Parathyroid adenoma (tissue), 2 donors: ENCODE data around the gene RBPJ.

Experiments used
- H2AFZ ChIP-seq: fragments of 300-600 bp; sonication (generic); one replicate; pipeline ENCODE4 v1.7.0; 2017; ENCODE audit warnings: antibody characterized with exemption, mild to moderate bottlenecking
- H3K27ac ChIP-seq: fragments of 300-600 bp; sonication (generic); one replicate; pipeline ENCODE4 v1.7.0; 2017
- H3K27me3 ChIP-seq: fragments of 300-600 bp; sonication (generic); one replicate; pipeline ENCODE4 v1.7.0; 2017; ENCODE audit warnings: low read length; ENCODE audit not compliant: control insufficient read depth, insufficient read depth
- H3K36me3 ChIP-seq: fragments of 300-600 bp; sonication (generic); one replicate; pipeline ENCODE4 v1.7.0; 2017; ENCODE audit warnings: low read length; ENCODE audit not compliant: control insufficient read depth, insufficient read depth
- H3K4me1 ChIP-seq: fragments of 300-600 bp; sonication (generic); one replicate; pipeline ENCODE4 v1.7.0; 2017; ENCODE audit warnings: control low read depth
- H3K4me2 ChIP-seq: fragments of 300-600 bp; sonication (generic); one replicate; pipeline ENCODE4 v1.7.0; 2017; ENCODE audit warnings: low read length
- H3K4me3 ChIP-seq: fragments of 300-600 bp; sonication (generic); one replicate; pipeline ENCODE4 v1.7.0; 2017; ENCODE audit warnings: low read depth, low read length
- H3K79me2 ChIP-seq: fragments of 300-600 bp; sonication (generic); one replicate; pipeline ENCODE4 v1.7.0; 2017; ENCODE audit warnings: control low read depth
- H3K9ac ChIP-seq: fragments of 300-600 bp; sonication (generic); one replicate; pipeline ENCODE4 v1.7.0; 2017; ENCODE audit warnings: mild to moderate bottlenecking
- H3K9me3 ChIP-seq: fragments of 300-600 bp; sonication (generic); one replicate; pipeline ENCODE4 v1.7.0; 2017; ENCODE audit warnings: low read length; ENCODE audit not compliant: control insufficient read depth
- CTCF ChIP-seq: fragments of 300-600 bp; sonication (generic); IDR thresholded peaks from one replicate; pipeline ENCODE4 v1.7.0; 2017; ENCODE audit warnings: antibody characterized with exemption, mild to moderate bottlenecking
- donor health status: primary hyperparathyroidism.

Gene RBPJ

GRCh38 chr4:26320538-26321372, at the start of gene RBPJ:
RBPJ (plus strand) TSS chr4:26321014; CDS start chr4:26321029, 15 bp downstream.
- Histone ChIP-seq H3K9me3 (no peaks in the 10 kb centered on the region), H3K4me3 (peak within 1 kb of the TSS; percentile 98), H3K27me3 (no peaks in the 10 kb centered on the region), H3K36me3 (no peaks in the 10 kb centered on the region), H3K9ac (peak within 1 kb of the TSS; percentile 17), H3K4me1 (no peaks in the 10 kb centered on the region), H3K27ac (peak within 1 kb of the TSS; percentile 92), H2AFZ (peak within 1 kb of the TSS; percentile 90), H3K4me2 (peak within 1 kb of the TSS; percentile 98), H3K79me2 (peaks cover 4% of the 10 kb centered on the region)
- no peak for TF ChIP-seq CTCF

- Histone ChIP-seq H3K79me2 (no peaks in the 10 kb centered on the region), H3K9me3 (no peaks in the 10 kb centered on the region), H3K9ac (no peak overlapping the region), H2AFZ (no peak overlapping the region), H3K36me3 (no peaks in the 10 kb centered on the region), H3K4me2 (no peak overlapping the region), H3K4me1 (no peaks in the 10 kb centered on the region), H3K27ac (no peak overlapping the region), H3K27me3 (no peaks in the 10 kb centered on the region), H3K4me3 (no peak overlapping the region)
- no peak for TF ChIP-seq CTCF
These were observed 49.1 kb upstream of the RBPJ start for GRCh38 chr4:26271703-26272102.

- Histone ChIP-seq H3K79me2 (no peaks in the 10 kb centered on the region), H3K36me3 (no peaks in the 10 kb centered on the region), H2AFZ (no peak overlapping the region), H3K27me3 (no peaks in the 10 kb centered on the region), H3K9ac (no peak overlapping the region), H3K27ac (no peak overlapping the region), H3K4me2 (no peak overlapping the region), H3K9me3 (no peaks in the 10 kb centered on the region), H3K4me3 (no peak overlapping the region), H3K4me1 (no peaks in the 10 kb centered on the region)
- no peak for TF ChIP-seq CTCF
These were observed 47.9 kb upstream of the RBPJ start for GRCh38 chr4:26272654-26273615.

- Histone ChIP-seq H3K27ac (no peak overlapping the region), H3K4me3 (no peak overlapping the region), H3K9me3 (no peaks in the 10 kb centered on the region), H3K27me3 (no peaks in the 10 kb centered on the region), H3K79me2 (no peaks in the 10 kb centered on the region), H3K4me1 (no peaks in the 10 kb centered on the region), H3K36me3 (no peaks in the 10 kb centered on the region), H3K9ac (no peak overlapping the region), H3K4me2 (no peak overlapping the region), H2AFZ (no peak overlapping the region)
- TF ChIP-seq CTCF = no peak
These were observed 47.2 kb upstream of the RBPJ start for GRCh38 chr4:26273616-26273980.
